Body of pancreas (tissue), 4 donors: ENCODE measurements around the gene POLE4. TPM values are rescaled to one million over a fixed set of nuclear protein-coding genes. Genes with fewer than 3 reads are reported as not detected.

Experiments
- ATAC-seq: fragments of 150-250 bp; one replicate; pipeline ENCODE4 v1.9.1; 2016
- DNase-seq, 4 donors: peaks; one replicate each; pipeline ENCODE4 v3.0.0-alpha.2; 2019
- H3K27ac ChIP-seq, 4 donors: fragments of 200-600 bp; sonication (generic); 1 replicate in 3 of 4; 2 replicates in 1 of 4; pipeline versions ENCODE4 v1.5.1 to v1.6.1; 2016 to 2019; ENCODE audit warnings: mild to moderate bottlenecking in 1 of 4, mixed read lengths in 1 of 4, moderate library complexity in 1 of 4
- H3K27me3 ChIP-seq, 2 donors: fragments of 200-600 bp; sonication (generic); one replicate each; pipeline ENCODE4 v1.6.0; 2016; ENCODE audit warnings: mild to moderate bottlenecking in 1 of 2
- H3K36me3 ChIP-seq, 2 donors: fragments of 200-600 bp; sonication (generic); replicated peaks in 1 of 2; 2 replicates each; pipeline ENCODE4 v1.5.1; 2016; ENCODE audit warnings: low read depth in 2 of 2; ENCODE audit not compliant: insufficient read depth in 1 of 2
- H3K4me1 ChIP-seq: fragments of 200-600 bp; sonication (generic); one replicate; pipeline ENCODE4 v1.6.0; 2016
- H3K4me3 ChIP-seq, 2 donors: fragments of 200-600 bp; sonication (generic); 1 replicate in 1 of 2; 2 replicates in 1 of 2; pipeline ENCODE4 v1.5.1; 2016 to 2019
- H3K9me3 ChIP-seq, 3 donors: fragments of 200-600 bp; sonication (generic); 1 replicate in 2 of 3; 2 replicates in 1 of 3; pipeline ENCODE4 v1.5.1; 2016
- POLR2A ChIP-seq, 3 donors: fragments of 450-650 bp; IDR thresholded peaks; one replicate each; pipeline ENCODE4 v1.6.1; 2016; ENCODE audit warnings: antibody characterized with exemption in 3 of 3, mild to moderate bottlenecking in 2 of 3
- WGBS, 2 donors: methylation state at CpG; one replicate each; pipeline ENCODE4 v1.1.5; 2017; 5-methylcytosine and 5-hydroxymethylcytosine counted together
- intact Hi-C: fragments of 100-400 bp; cut with DNase I; formaldehyde crosslinking; loops from one replicate; pipeline ENCODE4 v1.15.1; 2023
- total RNA-seq, 2 donors: library from RNA; depleted of rRNA; stranded (reverse); fragments of >200 nt; gene quantifications; one replicate each; pipeline ENCODE4 v1.1.0, GENCODE V29; 2016
- TF ChIP-seq, protein P1 (sequence below), 7 experiments: fragments of 450-650 bp in 4 of 7; fragments of 200-600 bp in 3 of 7; sonication (generic) in 3 of 7; IDR thresholded peaks; one replicate each; pipeline ENCODE4 v1.5.1; 2016 to 2019; ENCODE audit warnings: antibody characterized with exemption in 7 of 7

The POLE4 gene
- total RNA-seq, 2 donors from 2014 or later = 15.2 to 15.8 TPM

DNA sequence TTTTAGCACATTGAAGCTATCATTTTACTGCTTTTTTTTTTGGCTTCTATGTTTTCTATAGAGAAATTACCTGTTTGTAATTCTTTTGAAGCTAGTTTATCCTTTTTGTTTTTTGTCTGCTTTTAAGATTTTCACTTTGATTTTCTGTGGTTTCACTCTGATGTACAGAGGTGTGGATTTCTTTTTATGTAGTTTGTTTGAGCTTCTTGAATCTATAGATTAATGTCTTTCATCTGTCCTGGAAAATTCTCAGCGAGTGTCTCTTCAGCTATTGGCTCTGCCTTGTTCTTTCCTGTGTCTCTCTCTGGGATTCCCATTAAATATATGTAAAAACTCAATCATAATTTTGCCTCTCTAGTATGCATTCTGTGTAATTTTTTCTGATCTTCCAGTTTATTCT, 8.4 kb downstream of the POLE4 start:
- no peak overlapping the region for H3K4me3 ChIP-seq
- ATAC-seq (no peak), DNase-seq (no peak)
- TF ChIP-seq POLR2A (IDR thresholded peaks at IDR 0.05) = no peak
- TF ChIP-seq, protein P1, sequence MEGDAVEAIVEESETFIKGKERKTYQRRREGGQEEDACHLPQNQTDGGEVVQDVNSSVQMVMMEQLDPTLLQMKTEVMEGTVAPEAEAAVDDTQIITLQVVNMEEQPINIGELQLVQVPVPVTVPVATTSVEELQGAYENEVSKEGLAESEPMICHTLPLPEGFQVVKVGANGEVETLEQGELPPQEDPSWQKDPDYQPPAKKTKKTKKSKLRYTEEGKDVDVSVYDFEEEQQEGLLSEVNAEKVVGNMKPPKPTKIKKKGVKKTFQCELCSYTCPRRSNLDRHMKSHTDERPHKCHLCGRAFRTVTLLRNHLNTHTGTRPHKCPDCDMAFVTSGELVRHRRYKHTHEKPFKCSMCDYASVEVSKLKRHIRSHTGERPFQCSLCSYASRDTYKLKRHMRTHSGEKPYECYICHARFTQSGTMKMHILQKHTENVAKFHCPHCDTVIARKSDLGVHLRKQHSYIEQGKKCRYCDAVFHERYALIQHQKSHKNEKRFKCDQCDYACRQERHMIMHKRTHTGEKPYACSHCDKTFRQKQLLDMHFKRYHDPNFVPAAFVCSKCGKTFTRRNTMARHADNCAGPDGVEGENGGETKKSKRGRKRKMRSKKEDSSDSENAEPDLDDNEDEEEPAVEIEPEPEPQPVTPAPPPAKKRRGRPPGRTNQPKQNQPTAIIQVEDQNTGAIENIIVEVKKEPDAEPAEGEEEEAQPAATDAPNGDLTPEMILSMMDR (IDR thresholded peaks at IDR 0.05) = no peak
- H3K27me3 ChIP-seq = no peaks in the 10 kb centered on the region
- 88 to 97% methylated on average over 1 of the region's 1 CpG for WGBS, 2 donors
- H3K4me1 ChIP-seq = no peaks in the 10 kb centered on the region
- intact Hi-C loops = no loop called here
- no peak overlapping the region for H3K27ac ChIP-seq
- H3K36me3 ChIP-seq = peaks cover 0 to 5% of the 10 kb centered on the region in 2 donors
- no peaks in the 10 kb centered on the region for H3K9me3 ChIP-seq

DNA sequence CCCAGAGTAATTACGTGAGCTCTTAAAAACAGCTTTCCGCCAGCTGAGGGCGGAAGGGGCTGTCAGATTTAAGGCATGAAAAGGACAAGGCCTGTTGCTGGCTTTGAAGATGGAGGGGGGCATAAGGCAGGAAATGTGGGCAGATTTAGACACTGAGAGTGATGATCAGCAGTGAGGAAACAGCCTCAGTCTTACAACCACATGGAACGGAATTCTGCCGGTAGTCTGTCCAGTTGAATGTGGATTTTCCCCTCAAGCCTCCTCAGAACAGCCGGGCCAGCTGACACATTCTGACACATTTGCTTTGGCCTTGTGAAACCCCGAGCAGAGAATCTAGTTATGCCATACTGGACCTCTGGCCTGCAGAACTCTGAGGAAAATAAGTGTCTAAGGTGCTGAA, 16.6 kb downstream of the POLE4 start:
- Histone ChIP-seq H3K4me1 (no peaks in the 10 kb centered on the region), H3K9me3 (no peaks in the 10 kb centered on the region), H3K27me3 (no peaks in the 10 kb centered on the region), H3K36me3 (no peaks in the 10 kb centered on the region), H3K4me3 (no peak overlapping the region), H3K27ac (no peak overlapping the region)
- WGBS, 2 donors = 77 to 81% methylated on average over 7 of the region's 7 CpGs
- DNase-seq (no peak), ATAC-seq (no peak)
- TF ChIP-seq, protein P1 (IDR thresholded peaks at IDR 0.05) = no peak
- no peak for TF ChIP-seq POLR2A (IDR thresholded peaks at IDR 0.05)
- intact Hi-C loops = no loop called here

DNA sequence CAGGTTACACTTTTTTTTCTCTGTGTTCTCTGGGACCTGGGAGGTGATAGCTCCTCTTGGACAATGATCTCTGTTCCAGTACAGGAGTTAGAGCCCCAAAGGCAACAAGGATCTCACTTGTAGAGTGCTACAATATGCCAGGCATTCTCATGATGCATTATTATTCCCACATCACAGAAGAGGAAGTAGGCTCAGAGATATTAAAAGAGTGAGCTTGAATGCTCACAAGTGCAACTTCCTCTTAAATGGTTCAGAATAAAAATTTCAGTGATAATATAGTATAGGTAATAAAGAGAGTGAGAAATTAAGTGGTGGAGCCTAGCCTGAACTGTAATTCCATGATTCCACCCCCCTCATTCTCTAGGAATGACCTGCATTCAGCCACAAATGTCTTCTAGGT, 21.4 kb downstream of the POLE4 start:
- H3K4me3 ChIP-seq = no peak overlapping the region
- TF ChIP-seq, protein P1 (IDR thresholded peaks at IDR 0.05) = no peak
- no peak for TF ChIP-seq POLR2A (IDR thresholded peaks at IDR 0.05)
- H3K27me3 ChIP-seq = no peaks in the 10 kb centered on the region
- no peaks in the 10 kb centered on the region for H3K4me1 ChIP-seq
- intact Hi-C loops = no loop called here
- no peak for DNase-seq
- H3K9me3 ChIP-seq = no peaks in the 10 kb centered on the region
- ATAC-seq = no peak
- H3K36me3 ChIP-seq = no peaks in the 10 kb centered on the region
- no peak overlapping the region for H3K27ac ChIP-seq

DNA sequence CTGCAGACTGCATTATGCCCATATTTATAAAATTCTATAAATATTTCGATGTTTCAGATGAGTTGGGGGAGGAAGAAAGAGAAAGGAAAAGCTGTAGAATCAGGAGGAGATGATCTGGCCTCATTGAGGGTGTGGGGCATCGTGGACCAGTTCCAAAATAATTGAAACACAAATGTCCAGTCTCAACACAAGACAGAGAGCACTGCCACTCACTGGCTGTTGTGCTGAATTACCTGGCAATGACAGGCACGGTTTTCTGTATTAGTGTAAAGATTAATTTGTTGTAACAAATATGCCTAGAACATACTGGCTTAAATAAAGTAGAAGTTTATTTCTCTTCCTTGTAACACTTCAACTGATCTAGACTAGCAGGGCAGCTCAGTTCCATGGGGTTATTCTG, 24.1 kb downstream of the POLE4 start:
- WGBS, 2 donors = 56 to 68% methylated on average over 3 of the region's 3 CpGs

More for the DNA sequence above, 24.1 kb downstream of the POLE4 start:
- Histone ChIP-seq H3K9me3 (no peaks in the 10 kb centered on the region), H3K36me3 (no peaks in the 10 kb centered on the region), H3K4me3 (no peak overlapping the region), H3K27ac (no peak overlapping the region), H3K27me3 (no peaks in the 10 kb centered on the region), H3K4me1 (no peaks in the 10 kb centered on the region)
- DNase-seq = no peak
- TF ChIP-seq, protein P1 (IDR thresholded peaks at IDR 0.05) = no peak
- TF ChIP-seq POLR2A (IDR thresholded peaks at IDR 0.05) = no peak
- intact Hi-C loops = no loop called here
- no peak for ATAC-seq
